Measurements from ENCODE around the gene QRICH2.
"Not testable (repeated sequence)": the region's sequence is repeated elsewhere in the genome, so short reads cannot be mapped to it uniquely, and the experiment has no call there.

Gene QRICH2

GRCh38 chr17:76246080-76247066 is 61.7 kb downstream of the QRICH2 start:
- DNase-seq, result no peak

- DNase-seq, result not testable (repeated sequence)
Observed at GRCh38 chr17:76244721-76245120, 63.4 kb downstream of the QRICH2 start.

DNA sequence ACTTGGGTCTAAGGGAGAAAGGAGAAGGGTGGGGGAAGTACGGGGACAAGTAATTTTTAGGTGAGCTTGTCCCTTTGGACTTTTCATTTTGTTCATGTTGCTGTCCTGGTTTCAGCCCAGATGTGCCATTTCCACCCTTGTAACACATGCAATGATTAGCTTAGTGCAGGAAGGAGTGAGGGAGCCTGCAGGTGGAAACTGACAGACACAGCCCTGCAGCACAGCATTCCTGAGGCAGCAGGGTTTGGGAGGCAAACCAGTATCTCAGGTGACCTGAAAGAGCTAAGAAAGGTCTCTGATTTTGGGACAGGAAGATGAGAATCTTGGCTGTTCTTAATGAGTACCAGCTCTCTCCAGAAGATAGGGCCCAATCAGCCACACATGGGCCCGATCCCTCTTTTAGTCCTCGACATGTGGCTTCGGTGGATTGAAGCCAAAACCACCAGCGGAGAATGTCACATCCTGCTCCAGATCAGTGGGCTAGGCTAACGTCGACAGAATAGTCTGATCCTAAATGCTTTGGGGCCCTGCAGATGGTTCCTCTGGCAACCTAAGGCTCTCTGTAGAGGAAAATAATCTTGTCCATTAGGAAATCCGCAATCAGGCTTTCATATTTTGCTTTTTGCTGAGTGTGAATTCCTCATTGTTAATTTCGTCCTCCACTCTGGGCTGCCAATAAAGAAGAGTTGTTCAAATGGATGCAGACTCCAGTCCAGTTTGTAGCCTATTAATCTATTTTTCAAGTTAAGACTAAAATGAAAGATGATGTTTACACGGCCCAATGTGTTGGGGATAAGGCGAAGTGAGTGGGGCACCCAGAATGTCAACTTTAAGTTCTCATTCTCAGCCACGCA is 64.0 kb downstream of the QRICH2 start:
- no peak for DNase-seq

GRCh38 chr17:76241691-76242255 is 66.3 kb downstream of the QRICH2 start:
- no peak for DNase-seq

GRCh38 chr17:76241204-76241538 is 66.9 kb downstream of the QRICH2 start:
- DNase-seq, result no peak

DNA sequence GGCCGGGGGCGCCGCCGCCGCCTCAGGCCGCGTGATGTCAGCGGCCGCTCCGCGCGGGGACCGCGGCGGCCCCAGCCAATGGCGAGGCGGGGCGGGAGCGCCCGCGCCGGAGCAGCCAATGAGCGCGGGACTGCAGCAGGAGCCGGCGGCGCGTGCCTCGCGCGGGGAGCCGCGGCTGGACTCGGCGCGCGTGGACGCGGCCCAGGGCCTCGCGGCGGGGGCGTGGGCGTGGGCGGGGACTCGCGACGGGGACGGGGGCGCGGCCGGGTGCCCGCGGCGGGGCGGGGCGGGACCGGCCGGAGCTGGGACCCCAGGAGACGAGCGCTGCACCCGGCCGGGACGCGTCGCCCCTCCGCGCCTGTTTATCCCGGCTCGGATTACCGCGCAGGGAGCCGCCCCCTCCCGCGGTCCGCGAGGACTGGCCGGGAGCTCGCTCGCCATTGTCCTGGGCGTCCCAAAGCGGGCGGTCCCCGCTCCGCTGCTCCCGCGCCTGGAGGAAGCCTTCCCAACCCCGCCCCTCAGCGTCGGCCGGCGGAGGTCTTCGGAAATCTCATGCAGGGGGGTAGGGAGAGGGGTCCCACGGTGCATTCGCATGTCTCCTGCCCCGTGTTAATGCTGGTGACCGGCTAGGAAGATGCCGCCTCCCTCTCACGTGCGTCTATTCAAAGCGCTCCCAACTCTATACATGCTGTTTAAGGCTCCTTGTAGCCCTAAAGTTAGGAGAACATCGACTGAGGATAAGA is 67.4 kb downstream of the QRICH2 start, which contains the start of gene RNF157:
Gene RNF157 (minus strand): TSS at position 33 of the 743 bp plus-strand sequence. CDS start 253 bp downstream, outside the sequence.
- no peak for DNase-seq

DNA sequence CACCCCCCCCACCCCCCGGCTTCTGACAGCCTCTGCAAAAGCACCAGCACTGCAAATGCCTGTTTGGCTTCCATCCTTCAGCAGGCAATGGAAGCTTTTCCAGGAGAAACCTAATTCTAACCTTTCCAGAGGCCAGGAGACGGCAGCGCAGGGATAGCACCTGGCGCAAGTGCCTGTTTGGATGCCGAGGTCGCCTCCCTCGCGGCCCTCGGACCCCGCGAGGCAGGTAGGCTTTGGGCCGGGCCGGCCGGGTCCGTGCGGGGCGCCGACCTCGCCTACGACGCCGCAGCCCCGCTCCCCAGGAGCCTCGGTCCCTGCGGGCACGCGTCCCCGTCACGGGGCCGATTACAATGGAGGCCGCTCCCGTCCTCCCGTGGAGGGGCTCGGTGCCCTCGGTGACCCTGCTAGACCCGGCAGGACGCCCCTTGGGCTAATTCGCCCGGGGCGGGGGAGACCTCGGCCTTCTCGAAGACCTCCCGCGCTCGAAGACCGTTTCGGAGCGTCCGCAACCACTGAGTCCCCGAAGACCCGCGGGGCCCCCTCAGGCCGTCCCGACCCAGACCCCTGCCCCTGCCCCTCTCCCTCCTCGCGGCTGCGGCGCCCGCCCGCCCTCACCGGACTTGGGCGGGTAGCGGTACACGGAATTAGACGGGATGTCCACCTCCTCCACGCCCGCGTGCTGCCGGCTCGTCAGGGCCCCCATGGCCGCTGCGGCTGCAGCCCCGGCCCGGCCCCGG is 68.4 kb downstream of the QRICH2 start:
- DNase-seq, result no peak

DNA sequence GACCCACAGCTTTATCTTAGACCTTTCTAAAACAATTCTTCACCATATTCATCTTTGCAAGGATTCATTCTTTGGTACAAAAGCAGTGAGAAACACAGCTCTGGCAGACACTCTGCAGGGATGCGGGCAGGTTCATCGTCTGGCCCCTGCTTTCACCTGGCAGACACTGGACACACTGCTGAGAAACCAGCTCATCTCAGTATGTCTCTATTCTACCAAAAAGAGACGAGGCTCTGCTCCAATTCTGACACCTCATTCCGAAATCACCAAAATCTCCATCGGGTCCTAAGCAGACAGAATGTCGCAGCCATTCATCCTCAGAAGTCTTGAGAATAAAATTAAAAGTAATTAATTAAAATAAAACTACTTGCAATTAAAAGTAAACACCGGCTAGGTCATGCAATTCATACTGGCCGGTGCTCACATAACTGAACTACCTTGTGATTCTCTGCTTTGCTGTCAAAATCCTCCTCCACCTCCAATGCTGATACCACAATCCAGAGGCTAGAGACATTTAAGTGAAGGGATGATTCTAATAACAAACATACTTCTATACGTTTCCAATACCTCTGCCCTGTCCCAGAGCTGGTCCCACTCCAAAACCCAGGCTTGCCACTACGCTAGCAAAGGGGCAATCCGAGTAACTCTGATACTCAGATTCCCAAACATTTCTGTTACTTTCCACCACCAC is 69.1 kb downstream of the QRICH2 start:
- no peak for DNase-seq

DNA sequence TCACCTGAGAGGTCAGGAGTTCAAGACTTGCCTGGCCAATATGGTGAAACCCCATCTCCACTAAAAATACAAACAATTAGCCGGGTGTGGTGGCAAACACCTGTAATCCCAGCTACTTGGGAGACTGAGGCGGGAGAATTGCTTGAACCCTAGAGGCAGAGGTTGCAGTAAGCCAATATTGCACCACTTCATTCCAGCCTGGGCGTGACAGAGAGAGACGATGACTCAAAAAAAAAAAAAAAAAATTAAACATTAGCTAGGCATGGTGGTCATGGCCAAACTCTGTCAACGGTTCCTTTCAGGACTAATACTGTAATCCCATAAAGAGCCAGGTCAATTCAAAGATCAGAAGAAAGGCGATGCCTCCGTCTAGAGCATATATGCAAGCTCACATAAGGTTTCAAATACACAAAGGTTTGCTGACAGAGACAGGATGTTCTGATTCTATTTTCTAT is 70.2 kb downstream of the QRICH2 start:
- DNase-seq, result no peak

DNA sequence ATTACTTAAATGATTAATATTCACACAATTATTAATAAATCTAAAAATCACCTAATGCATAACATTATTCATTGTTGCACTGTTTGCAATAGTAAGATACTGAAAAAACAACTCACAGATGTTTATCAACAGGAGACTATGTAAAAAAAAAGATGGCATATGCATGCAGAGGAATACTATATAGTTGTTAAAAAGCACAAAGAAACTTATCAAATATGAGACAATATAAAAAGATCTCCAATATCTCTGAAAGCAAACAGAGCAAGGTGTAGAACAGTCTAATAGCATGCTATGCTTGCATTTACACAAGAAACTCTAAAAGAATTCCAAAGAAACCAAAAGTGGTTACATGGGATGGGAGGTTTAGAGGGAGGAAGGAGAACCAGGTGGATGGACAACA is 71.5 kb downstream of the QRICH2 start:
- no peak for DNase-seq

GRCh38 chr17:76235883-76236282 is 72.2 kb downstream of the QRICH2 start:
- no peak for DNase-seq

- no peak for DNase-seq
Observed at GRCh38 chr17:76234354-76234679, 73.8 kb downstream of the QRICH2 start.

- no peak for DNase-seq
Observed at GRCh38 chr17:76233588-76234353, 74.3 kb downstream of the QRICH2 start.

GRCh38 chr17:76232342-76232741 is 75.7 kb downstream of the QRICH2 start:
- no peak for DNase-seq

GRCh38 chr17:76226749-76227148 is 81.3 kb downstream of the QRICH2 start:
- not testable (repeated sequence) for DNase-seq

DNA sequence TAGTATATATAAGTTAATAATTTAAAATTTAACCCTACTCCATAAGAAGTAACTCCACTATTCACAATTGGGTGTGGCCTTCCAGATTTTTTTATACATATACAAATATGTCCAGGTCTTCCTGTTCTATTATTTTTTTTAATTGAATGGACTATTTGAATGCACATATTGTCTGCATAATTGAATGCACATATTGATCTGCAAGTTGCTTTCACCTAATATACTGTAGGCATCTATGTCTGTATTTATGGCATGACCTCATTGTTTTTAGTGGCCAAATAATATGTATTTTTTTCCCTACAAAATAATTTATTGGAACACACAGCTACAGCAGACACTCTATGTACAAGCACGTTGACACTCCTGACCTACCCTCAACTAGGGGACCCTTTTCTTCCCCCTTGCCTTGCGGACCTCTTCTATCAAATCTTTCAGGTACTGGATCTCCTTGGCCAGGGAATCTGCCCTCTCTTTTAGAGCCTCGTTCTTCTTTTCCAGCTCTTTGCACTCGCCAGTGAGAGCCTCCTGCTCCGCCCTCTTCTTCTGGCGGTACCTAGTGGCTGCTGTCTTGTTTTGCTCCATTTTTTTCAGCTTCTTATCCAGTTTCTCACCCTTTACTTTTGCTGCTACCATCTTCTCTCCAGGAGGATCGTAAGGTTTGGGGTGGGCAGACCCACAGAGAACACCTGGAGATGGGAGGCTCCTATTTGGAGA is 82.5 kb downstream of the QRICH2 start:
- DNase-seq, result not testable (repeated sequence)
